Astrocyte (in vitro differentiated cells and primary cell): ENCODE data around the gene CCT8. TPM values are rescaled to one million over a fixed set of nuclear protein-coding genes. Genes with fewer than 3 reads are reported as not detected.

ENCODE experiments used
- DNase-seq: peaks from one replicate; pipeline ENCODE4 v3.0.0-alpha.2; 2010; ENCODE audit warnings: low read depth
- FAIRE-seq: peaks from 2 replicates; lab custom pipeline; 2011; peaks lifted over from hg19 to GRCh38; lab: Jason Lieb, UNC
- H2AFZ ChIP-seq: 2 replicates; pipeline ENCODE4 v1.6.0; 2012; ENCODE audit warnings: low read depth, low read length, inconsistent platforms
- H3K27ac ChIP-seq: 2 replicates; pipeline ENCODE4 v1.5.1; 2011; ENCODE audit warnings: low read depth, low read length, inconsistent platforms
- H3K27me3 ChIP-seq: 2 replicates; pipeline ENCODE4 v1.6.0; 2011; ENCODE audit warnings: low read length, inconsistent platforms; ENCODE audit not compliant: insufficient read depth
- H3K36me3 ChIP-seq: 2 replicates; pipeline ENCODE4 v1.5.1; 2011; ENCODE audit warnings: low read length, inconsistent platforms; ENCODE audit not compliant: insufficient read depth
- H3K4me1 ChIP-seq: 2 replicates; pipeline ENCODE4 v1.5.1; 2011; ENCODE audit warnings: low read length, inconsistent platforms; ENCODE audit not compliant: insufficient read depth
- H3K4me2 ChIP-seq: 2 replicates; pipeline ENCODE4 v1.6.0; 2012; ENCODE audit warnings: low read length, inconsistent platforms
- H3K4me3 ChIP-seq: 2 replicates; pipeline ENCODE4 v1.5.1; 2011; ENCODE audit warnings: low read depth, mild to moderate bottlenecking, low read length, inconsistent platforms; ENCODE audit not compliant: insufficient read depth
- H3K79me2 ChIP-seq: 2 replicates; pipeline ENCODE4 v1.6.0; 2012; ENCODE audit warnings: mild to moderate bottlenecking, low read length, inconsistent platforms; ENCODE audit not compliant: insufficient read depth
- H3K9ac ChIP-seq: 2 replicates; pipeline ENCODE4 v1.6.0; 2012; ENCODE audit warnings: mild to moderate bottlenecking, low read length, inconsistent platforms
- H3K9me3 ChIP-seq: 2 replicates; pipeline ENCODE4 v1.5.1; 2012; ENCODE audit warnings: low read depth, mild to moderate bottlenecking, low read length, inconsistent platforms; ENCODE audit not compliant: insufficient read depth
- H4K20me1 ChIP-seq: 2 replicates; pipeline ENCODE4 v1.6.0; 2012; ENCODE audit warnings: low read length, inconsistent platforms; ENCODE audit not compliant: insufficient read depth
- H3K27ac Mint-ChIP-seq: one replicate; pipeline ENCODE4 v1.8.0; 2021; ENCODE audit warnings: mild to moderate bottlenecking, mixed read lengths; ENCODE audit not compliant: unreplicated experiment
- H3K27me3 Mint-ChIP-seq: one replicate; pipeline ENCODE4 v1.8.0; 2021; ENCODE audit warnings: low read depth, mixed read lengths; ENCODE audit not compliant: unreplicated experiment
- H3K36me3 Mint-ChIP-seq: one replicate; pipeline ENCODE4 v1.8.0; 2021; ENCODE audit warnings: low read depth, mixed read lengths; ENCODE audit not compliant: unreplicated experiment
- H3K4me1 Mint-ChIP-seq: one replicate; pipeline ENCODE4 v1.8.0; 2021; ENCODE audit warnings: low read depth, mixed read lengths; ENCODE audit not compliant: unreplicated experiment
- H3K4me3 Mint-ChIP-seq: one replicate; pipeline ENCODE4 v1.8.0; 2021; ENCODE audit warnings: mild to moderate bottlenecking, moderate library complexity, mixed read lengths; ENCODE audit not compliant: unreplicated experiment
- H3K9me3 Mint-ChIP-seq: one replicate; pipeline ENCODE4 v1.8.0; 2021; ENCODE audit warnings: mild to moderate bottlenecking, mixed read lengths; ENCODE audit not compliant: unreplicated experiment
- EZH2 ChIP-seq: IDR thresholded peaks from 2 replicates; pipeline ENCODE4 v1.6.1; 2012; ENCODE audit warnings: mild to moderate bottlenecking, low read length, inconsistent platforms; ENCODE audit not compliant: insufficient read depth
- total RNA-seq: library from RNA; stranded (reverse); gene quantifications from 2 replicates; pipeline ENCODE4 v1.2.1, GENCODE V29; 2021
- TF ChIP-seq, protein P1 (sequence below): IDR thresholded peaks from 2 replicates; pipeline ENCODE4 v1.5.1; 2011; ENCODE audit warnings: low read depth, mild to moderate bottlenecking, inconsistent platforms, low read length, moderate library complexity; ENCODE audit not compliant: insufficient read depth

Gene CCT8
- total RNA-seq, 1 donor from 2014 or later: 198 TPM

DNA sequence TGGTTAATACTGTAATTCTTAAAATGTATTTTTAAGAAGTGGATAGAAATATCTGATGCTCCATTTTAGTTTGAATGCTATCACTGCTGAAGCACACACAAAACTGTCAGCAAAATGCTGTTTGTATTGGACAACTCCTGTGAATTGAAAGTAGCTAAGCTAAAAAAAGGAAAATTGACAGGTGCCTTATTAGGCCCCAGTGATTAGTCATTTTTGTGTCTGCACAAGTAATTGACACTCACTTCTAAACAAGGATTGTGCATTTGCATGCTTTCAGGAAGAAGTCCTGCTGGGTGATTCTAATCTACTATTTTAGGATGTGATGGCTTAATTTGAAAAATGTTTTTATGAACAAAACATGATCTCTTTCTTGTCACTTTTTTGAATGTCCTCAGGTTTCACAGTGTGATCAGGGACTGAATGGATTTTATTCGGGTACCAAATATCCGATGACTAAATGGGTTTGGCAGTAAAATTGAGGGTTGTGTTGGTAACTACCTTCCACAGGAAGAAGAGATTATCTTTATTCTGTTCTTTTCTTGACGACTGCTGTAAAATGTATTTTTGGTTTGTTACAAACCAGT, 44.0 kb upstream of the CCT8 start:
- no peak overlapping the region for H3K27ac ChIP-seq
- Mint-ChIP-seq H3K27me3 (no peaks in the 10 kb centered on the region), H3K27ac (no peak overlapping the region), H3K4me3 (no peak overlapping the region), H3K4me1 (peaks cover 21% of the 10 kb centered on the region), H3K9me3 (no peaks in the 10 kb centered on the region), H3K36me3 (no peaks in the 10 kb centered on the region)
- DNase-seq: no peak
- H2AFZ ChIP-seq: no peak overlapping the region
- H4K20me1 ChIP-seq: no peaks in the 10 kb centered on the region
- H3K9me3 ChIP-seq: no peaks in the 10 kb centered on the region
- H3K4me2 ChIP-seq: no peak overlapping the region
- no peak overlapping the region for H3K4me3 ChIP-seq
- no peaks in the 10 kb centered on the region for H3K36me3 ChIP-seq
- peaks cover 13% of the 10 kb centered on the region for H3K4me1 ChIP-seq
- H3K9ac ChIP-seq: no peak overlapping the region
- no peaks in the 10 kb centered on the region for H3K27me3 ChIP-seq
- TF ChIP-seq EZH2: no peak
- TF ChIP-seq, protein P1, sequence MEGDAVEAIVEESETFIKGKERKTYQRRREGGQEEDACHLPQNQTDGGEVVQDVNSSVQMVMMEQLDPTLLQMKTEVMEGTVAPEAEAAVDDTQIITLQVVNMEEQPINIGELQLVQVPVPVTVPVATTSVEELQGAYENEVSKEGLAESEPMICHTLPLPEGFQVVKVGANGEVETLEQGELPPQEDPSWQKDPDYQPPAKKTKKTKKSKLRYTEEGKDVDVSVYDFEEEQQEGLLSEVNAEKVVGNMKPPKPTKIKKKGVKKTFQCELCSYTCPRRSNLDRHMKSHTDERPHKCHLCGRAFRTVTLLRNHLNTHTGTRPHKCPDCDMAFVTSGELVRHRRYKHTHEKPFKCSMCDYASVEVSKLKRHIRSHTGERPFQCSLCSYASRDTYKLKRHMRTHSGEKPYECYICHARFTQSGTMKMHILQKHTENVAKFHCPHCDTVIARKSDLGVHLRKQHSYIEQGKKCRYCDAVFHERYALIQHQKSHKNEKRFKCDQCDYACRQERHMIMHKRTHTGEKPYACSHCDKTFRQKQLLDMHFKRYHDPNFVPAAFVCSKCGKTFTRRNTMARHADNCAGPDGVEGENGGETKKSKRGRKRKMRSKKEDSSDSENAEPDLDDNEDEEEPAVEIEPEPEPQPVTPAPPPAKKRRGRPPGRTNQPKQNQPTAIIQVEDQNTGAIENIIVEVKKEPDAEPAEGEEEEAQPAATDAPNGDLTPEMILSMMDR: no peak
- no peaks in the 10 kb centered on the region for H3K79me2 ChIP-seq
- peak; percentile 43 for FAIRE-seq

DNA sequence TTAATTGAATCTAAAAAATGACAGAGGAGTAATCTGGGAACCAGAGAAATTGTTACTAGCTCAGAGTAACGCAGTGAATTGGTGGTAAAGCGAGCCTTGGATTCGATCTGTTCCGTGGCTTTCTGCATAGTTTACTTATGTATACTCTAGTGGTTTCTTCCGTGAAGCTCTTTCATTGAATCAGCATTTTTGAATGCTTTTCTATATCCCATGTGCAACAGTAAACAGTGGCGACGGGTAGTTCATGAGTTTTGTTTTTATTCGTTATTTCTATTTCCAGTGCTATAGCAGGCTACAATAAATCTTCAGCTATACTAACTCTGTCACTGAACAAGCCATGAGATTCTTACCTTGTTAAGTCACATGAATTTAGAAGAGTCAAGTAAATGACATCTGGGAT, 42.5 kb upstream of the CCT8 start:
- H3K4me1 Mint-ChIP-seq: peaks cover 21% of the 10 kb centered on the region
- Histone ChIP-seq H3K27me3 (no peaks in the 10 kb centered on the region), H2AFZ (no peak overlapping the region), H3K4me1 (peaks cover 13% of the 10 kb centered on the region), H3K27ac (peak overlapping the region; percentile 49), H3K4me3 (no peak overlapping the region), H3K9me3 (no peaks in the 10 kb centered on the region), H3K9ac (no peak overlapping the region), H3K4me2 (no peak overlapping the region), H3K79me2 (no peaks in the 10 kb centered on the region), H3K36me3 (no peaks in the 10 kb centered on the region), H4K20me1 (no peaks in the 10 kb centered on the region)
- TF ChIP-seq, protein P1: no peak
- TF ChIP-seq EZH2: no peak
- no peaks in the 10 kb centered on the region for H3K36me3 Mint-ChIP-seq
- no peaks in the 10 kb centered on the region for H3K9me3 Mint-ChIP-seq
- H3K4me3 Mint-ChIP-seq: no peak overlapping the region
- no peak for DNase-seq
- peak overlapping the region; percentile 89 for H3K27ac Mint-ChIP-seq
- no peaks in the 10 kb centered on the region for H3K27me3 Mint-ChIP-seq
- FAIRE-seq: no peak

DNA sequence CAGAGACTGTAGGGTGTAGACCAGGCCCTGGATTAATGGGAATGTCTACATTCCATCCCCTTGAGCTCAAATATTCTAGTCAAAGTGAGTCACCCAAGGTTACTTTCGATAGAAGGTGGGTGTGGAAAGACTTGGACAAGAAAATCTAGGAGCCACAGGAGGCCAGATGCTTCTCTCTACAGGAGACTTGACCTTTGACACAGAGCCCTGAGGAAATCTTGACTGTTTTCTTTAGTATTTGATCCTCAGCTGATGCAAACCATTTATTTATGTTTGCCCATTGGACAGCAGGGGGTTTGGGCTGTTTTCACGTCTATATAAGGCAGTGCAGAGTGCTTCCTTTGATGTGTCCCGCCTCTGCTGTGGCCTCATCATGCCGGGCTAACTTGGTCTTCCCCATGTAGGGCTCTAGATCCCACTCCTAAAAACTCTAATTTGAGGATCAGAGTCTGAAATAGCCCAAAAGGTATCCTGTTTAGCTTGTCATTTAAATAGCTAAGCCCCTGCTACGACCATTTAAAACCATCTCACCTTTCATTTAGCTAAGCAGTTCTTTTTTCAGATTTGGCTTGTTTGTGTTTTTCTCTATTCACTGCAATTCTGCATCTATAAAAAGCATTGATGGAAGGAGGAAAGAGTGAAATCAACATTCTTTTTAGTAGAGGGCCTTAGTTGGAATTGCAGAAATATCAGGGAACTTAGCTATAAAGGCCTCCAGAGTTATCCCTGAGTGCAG, 41.5 kb upstream of the CCT8 start:
- peak overlapping the region; percentile 31 for H2AFZ ChIP-seq

More for the DNA sequence above, 41.5 kb upstream of the CCT8 start:
- no peak overlapping the region for H3K4me3 ChIP-seq
- TF ChIP-seq, protein P1: no peak
- no peak for TF ChIP-seq EZH2
- Mint-ChIP-seq H3K9me3 (no peaks in the 10 kb centered on the region), H3K4me1 (peaks cover 21% of the 10 kb centered on the region), H3K27ac (peak overlapping the region; percentile 89), H3K36me3 (no peaks in the 10 kb centered on the region), H3K27me3 (no peaks in the 10 kb centered on the region), H3K4me3 (no peak overlapping the region)
- H3K9me3 ChIP-seq: no peaks in the 10 kb centered on the region
- no peaks in the 10 kb centered on the region for H4K20me1 ChIP-seq
- H3K36me3 ChIP-seq: no peaks in the 10 kb centered on the region
- H3K79me2 ChIP-seq: no peaks in the 10 kb centered on the region
- no peak overlapping the region for H3K9ac ChIP-seq
- H3K4me1 ChIP-seq: peaks cover 13% of the 10 kb centered on the region
- FAIRE-seq (peak; percentile 43), DNase-seq (peak; percentile 88)
- peak overlapping the region; percentile 12 for H3K4me2 ChIP-seq
- H3K27ac ChIP-seq: peak overlapping the region; percentile 65
- no peaks in the 10 kb centered on the region for H3K27me3 ChIP-seq
